Left forelimb (tissue), 1 donor: ENCODE results near the gene HACL1.
A peak's percentile ranks its signal among the peaks of the same experiment; 100 is the strongest.

Experiments used
- DNase-seq: peaks from one replicate; pipeline ENCODE4 v3.0.0-alpha.2; 2018; ENCODE audit warnings: low spot score

Gene HACL1

GRCh38 chr3:15601399-15602145 is at the start of gene HACL1, which contains the start of gene BTD:
HACL1 (minus strand) TSS chr3:15601569; CDS start chr3:15601463, 106 bp downstream.
BTD (plus strand) TSS chr3:15601745; CDS start chr3:15635440, 33,695 bp downstream.
- DNase-seq = peak; percentile 98

- DNase-seq = no peak
These were observed 48.5 kb upstream of the HACL1 start for GRCh38 chr3:15649858-15650257.

GRCh38 chr3:15649341-15649740 is 48.0 kb upstream of the HACL1 start:
- DNase-seq = no peak

GRCh38 chr3:15647611-15648167 is 46.3 kb upstream of the HACL1 start:
- DNase-seq = no peak

GRCh38 chr3:15646851-15647511 is 45.6 kb upstream of the HACL1 start:
- DNase-seq = peak; percentile 69

GRCh38 chr3:15645740-15646501 is 44.6 kb upstream of the HACL1 start:
- DNase-seq = peak; percentile 75

GRCh38 chr3:15645246-15645645 is 43.9 kb upstream of the HACL1 start:
- no peak for DNase-seq

- no peak for DNase-seq
These were observed 37.5 kb upstream of the HACL1 start for GRCh38 chr3:15638891-15639262.

- no peak for DNase-seq
These were observed 37.0 kb upstream of the HACL1 start for GRCh38 chr3:15638193-15638890.

GRCh38 chr3:15637131-15637951 is 36.0 kb upstream of the HACL1 start:
- DNase-seq = no peak

GRCh38 chr3:15636028-15636709 is 34.8 kb upstream of the HACL1 start:
- no peak for DNase-seq

- DNase-seq = peak; percentile 71
These were observed 33.8 kb upstream of the HACL1 start for GRCh38 chr3:15635121-15635661.

GRCh38 chr3:15634671-15635070 is 33.3 kb upstream of the HACL1 start:
- no peak for DNase-seq

GRCh38 chr3:15633766-15634598 is 32.6 kb upstream of the HACL1 start:
- no peak for DNase-seq

- DNase-seq = no peak
These were observed 31.8 kb upstream of the HACL1 start for GRCh38 chr3:15633159-15633558.

GRCh38 chr3:15632212-15632580 is 30.8 kb upstream of the HACL1 start:
- DNase-seq = no peak

GRCh38 chr3:15631426-15632211 is 30.2 kb upstream of the HACL1 start:
- DNase-seq = no peak

GRCh38 chr3:15630646-15631350 is 29.4 kb upstream of the HACL1 start:
- DNase-seq = no peak
